Measurements from ENCODE around the gene LEFTY1.

Gene LEFTY1

DNA sequence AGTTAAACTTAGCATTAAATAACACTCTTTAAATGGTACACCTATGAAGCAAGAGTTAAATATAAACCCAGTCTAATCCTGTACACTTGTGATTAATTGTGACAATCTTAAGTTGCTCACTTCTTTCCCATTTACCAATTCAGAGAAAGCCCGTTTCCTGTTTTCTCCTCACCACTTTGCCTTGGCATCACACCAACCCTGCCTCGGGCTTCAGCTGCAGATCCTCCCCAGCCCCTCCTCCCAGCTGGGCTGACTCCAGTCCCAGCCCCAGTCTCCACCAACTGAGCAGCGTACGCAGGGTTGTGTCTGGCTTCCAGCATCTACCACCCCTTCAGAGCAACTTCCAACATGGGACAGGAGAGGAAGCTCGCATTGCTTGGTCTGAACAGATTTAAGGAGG, 31.0 kb upstream of the LEFTY1 start:
- no peaks in the 10 kb centered on the region for H4K20me1 ChIP-seq (ENCODE audit: control insufficient read depth, insufficient read depth, low read depth, low read length)
- no peak overlapping the region for H3K4me3 ChIP-seq (ENCODE audit: low read length)
- H3F3A ChIP-seq (ENCODE audit: control insufficient read depth, insufficient read depth) = peaks cover 3% of the 10 kb centered on the region; the same call in 1 of the 2 replicates
- peaks cover 61% of the 10 kb centered on the region for H3K36me3 ChIP-seq (ENCODE audit: control insufficient read depth, low read length)
- H3K4me1 ChIP-seq (ENCODE audit: control insufficient read depth, low read length) = peaks cover 15% of the 10 kb centered on the region
- TF ChIP-seq, protein P1, sequence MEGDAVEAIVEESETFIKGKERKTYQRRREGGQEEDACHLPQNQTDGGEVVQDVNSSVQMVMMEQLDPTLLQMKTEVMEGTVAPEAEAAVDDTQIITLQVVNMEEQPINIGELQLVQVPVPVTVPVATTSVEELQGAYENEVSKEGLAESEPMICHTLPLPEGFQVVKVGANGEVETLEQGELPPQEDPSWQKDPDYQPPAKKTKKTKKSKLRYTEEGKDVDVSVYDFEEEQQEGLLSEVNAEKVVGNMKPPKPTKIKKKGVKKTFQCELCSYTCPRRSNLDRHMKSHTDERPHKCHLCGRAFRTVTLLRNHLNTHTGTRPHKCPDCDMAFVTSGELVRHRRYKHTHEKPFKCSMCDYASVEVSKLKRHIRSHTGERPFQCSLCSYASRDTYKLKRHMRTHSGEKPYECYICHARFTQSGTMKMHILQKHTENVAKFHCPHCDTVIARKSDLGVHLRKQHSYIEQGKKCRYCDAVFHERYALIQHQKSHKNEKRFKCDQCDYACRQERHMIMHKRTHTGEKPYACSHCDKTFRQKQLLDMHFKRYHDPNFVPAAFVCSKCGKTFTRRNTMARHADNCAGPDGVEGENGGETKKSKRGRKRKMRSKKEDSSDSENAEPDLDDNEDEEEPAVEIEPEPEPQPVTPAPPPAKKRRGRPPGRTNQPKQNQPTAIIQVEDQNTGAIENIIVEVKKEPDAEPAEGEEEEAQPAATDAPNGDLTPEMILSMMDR (IDR thresholded peaks at IDR 0.05; ENCODE audit: low read depth, low read length, poor library complexity, severe bottlenecking) = no peak
- TF ChIP-seq EZH2phosphoT487 (IDR thresholded peaks at IDR 0.05; ENCODE audit: borderline replicate concordance, low read length) = no peak
- no peaks in the 10 kb centered on the region for H3K27me3 ChIP-seq (ENCODE audit: control insufficient read depth, low read length)
- no peak overlapping the region for H3K4me2 ChIP-seq (ENCODE audit: low read length)
- no peaks in the 10 kb centered on the region for H3K9me3 ChIP-seq (ENCODE audit: control insufficient read depth, insufficient read depth, low read length)
- no peaks in the 10 kb centered on the region for H3K9me2 ChIP-seq (replicated peaks; ENCODE audit: control insufficient read depth, low read length)
- H3K27ac ChIP-seq (ENCODE audit: low read depth, low read length) = no peak overlapping the region
- peaks cover 29% of the 10 kb centered on the region for H3K79me2 ChIP-seq (ENCODE audit: control insufficient read depth, low read length)

DNA sequence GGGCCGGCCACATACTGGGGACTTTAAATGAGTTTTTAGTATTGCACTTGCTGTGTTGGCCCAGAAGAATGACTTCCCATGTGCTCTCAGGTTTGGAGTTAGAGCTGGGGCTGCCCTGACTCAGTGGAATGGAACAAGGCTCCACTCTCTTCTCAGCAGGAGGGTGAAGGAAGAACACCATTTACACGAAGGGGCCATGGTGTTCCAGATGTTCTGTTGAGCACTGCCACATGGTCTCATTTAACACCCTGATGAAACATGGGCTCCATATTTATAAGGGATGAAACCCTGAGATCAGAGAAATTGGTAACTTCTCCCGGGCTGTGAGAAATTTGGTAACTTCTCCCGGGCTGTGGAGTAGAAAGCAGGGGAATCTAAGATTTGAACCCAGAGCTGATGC, 29.3 kb upstream of the LEFTY1 start:
- no peak for TF ChIP-seq EZH2phosphoT487 (IDR thresholded peaks at IDR 0.05; ENCODE audit: borderline replicate concordance, low read length)
- TF ChIP-seq, protein P1 (IDR thresholded peaks at IDR 0.05; ENCODE audit: low read depth, low read length, poor library complexity, severe bottlenecking) = no peak
- Histone ChIP-seq H3K27me3 (ENCODE audit: control insufficient read depth, low read length) (no peaks in the 10 kb centered on the region), H3K4me2 (ENCODE audit: low read length) (no peak overlapping the region), H3K27ac (ENCODE audit: low read depth, low read length) (no peak overlapping the region), H4K20me1 (ENCODE audit: control insufficient read depth, insufficient read depth, low read depth, low read length) (no peaks in the 10 kb centered on the region), H3K4me1 (ENCODE audit: control insufficient read depth, low read length) (peaks cover 11% of the 10 kb centered on the region), H3K9me2 (replicated peaks; ENCODE audit: control insufficient read depth, low read length) (no peaks in the 10 kb centered on the region), H3K79me2 (ENCODE audit: control insufficient read depth, low read length) (peaks cover 19% of the 10 kb centered on the region), H3K36me3 (ENCODE audit: control insufficient read depth, low read length) (peaks cover 55% of the 10 kb centered on the region), H3K9me3 (ENCODE audit: control insufficient read depth, insufficient read depth, low read length) (no peaks in the 10 kb centered on the region), H3F3A (ENCODE audit: control insufficient read depth, insufficient read depth) (peaks cover 3% of the 10 kb centered on the region; the same call in 1 of the 2 replicates), H3K4me3 (ENCODE audit: low read length) (no peak overlapping the region)

DNA sequence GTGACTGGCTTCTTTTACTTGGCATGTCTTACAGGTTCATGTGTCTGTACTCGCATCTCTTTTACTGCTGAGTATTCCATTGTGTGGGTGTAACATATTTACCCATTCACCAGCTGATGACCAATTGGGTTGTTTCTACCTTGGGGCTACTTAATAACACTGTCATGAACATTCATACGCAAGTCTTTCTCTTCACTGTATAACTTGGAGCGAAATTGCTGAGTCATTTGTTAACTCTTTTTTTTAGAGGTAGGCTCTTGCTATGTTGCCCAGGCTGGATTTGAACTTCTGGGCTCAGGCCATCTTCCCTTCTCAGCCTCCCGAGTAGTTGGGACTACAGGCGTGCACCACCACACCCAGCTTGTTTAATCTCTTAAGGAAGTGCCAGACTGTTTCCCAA, 28.6 kb upstream of the LEFTY1 start:
- Histone ChIP-seq H3K27ac (ENCODE audit: low read depth, low read length) (no peak overlapping the region), H3K9me3 (ENCODE audit: control insufficient read depth, insufficient read depth, low read length) (no peaks in the 10 kb centered on the region), H4K20me1 (ENCODE audit: control insufficient read depth, insufficient read depth, low read depth, low read length) (no peaks in the 10 kb centered on the region), H3K36me3 (ENCODE audit: control insufficient read depth, low read length) (peaks cover 49% of the 10 kb centered on the region), H3F3A (ENCODE audit: control insufficient read depth, insufficient read depth) (peaks cover 3% of the 10 kb centered on the region; the same call in 1 of the 2 replicates), H3K9me2 (replicated peaks; ENCODE audit: control insufficient read depth, low read length) (no peaks in the 10 kb centered on the region), H3K4me3 (ENCODE audit: low read length) (no peak overlapping the region), H3K79me2 (ENCODE audit: control insufficient read depth, low read length) (peaks cover 12% of the 10 kb centered on the region), H3K4me1 (ENCODE audit: control insufficient read depth, low read length) (peaks cover 5% of the 10 kb centered on the region), H3K4me2 (ENCODE audit: low read length) (no peak overlapping the region), H3K27me3 (ENCODE audit: control insufficient read depth, low read length) (no peaks in the 10 kb centered on the region)
- TF ChIP-seq, protein P1 (IDR thresholded peaks at IDR 0.05; ENCODE audit: low read depth, low read length, poor library complexity, severe bottlenecking) = no peak
- no peak for TF ChIP-seq EZH2phosphoT487 (IDR thresholded peaks at IDR 0.05; ENCODE audit: borderline replicate concordance, low read length)

Data from DOHH2 (cell line).